ENCODE data around the gene OPCML. TPM values are rescaled to one million over a fixed set of nuclear protein-coding genes. Genes with fewer than 3 reads are reported as not detected.

Gene OPCML
- total and polyA plus RNA-seq, 5 donors = 0.14 to 2.8 (median 1.1) TPM

GRCh38 chr11:132721526-132721925 is 810.8 kb downstream of the OPCML start:
- intact Hi-C loops (cut with DNase I) = no loop called here
- no peak overlapping the region for H3K27ac ChIP-seq (ENCODE audit: low read length)
- no peaks in the 10 kb centered on the region for H3K9me3 ChIP-seq (ENCODE audit: control insufficient read depth, low read length)
- no peaks in the 10 kb centered on the region for H3K4me1 ChIP-seq (ENCODE audit: control insufficient read depth, insufficient read depth, low read length)
- WGBS = 84% methylated on average over 5 of the region's 5 CpGs
- no peaks in the 10 kb centered on the region for H3K27me3 ChIP-seq (ENCODE audit: control insufficient read depth, insufficient read depth)
- ATAC-seq (no peak), DNase-seq (no peak)
- H3K4me3 ChIP-seq (ENCODE audit: low read length) = no peak overlapping the region

- DNase-seq (no peak), ATAC-seq (no peak)
- 64% methylated on average over 4 of the region's 4 CpGs for WGBS
- Histone ChIP-seq H3K4me1 (ENCODE audit: control insufficient read depth, insufficient read depth, low read length) (no peaks in the 10 kb centered on the region), H3K27me3 (ENCODE audit: control insufficient read depth, insufficient read depth) (no peaks in the 10 kb centered on the region), H3K9me3 (ENCODE audit: control insufficient read depth, low read length) (no peaks in the 10 kb centered on the region), H3K27ac (ENCODE audit: low read length) (no peak overlapping the region), H3K4me3 (ENCODE audit: low read length) (no peak overlapping the region)
- intact Hi-C loops (cut with DNase I) = no loop called here
Observed at GRCh38 chr11:132719684-132720083, 812.6 kb downstream of the OPCML start.

- no peak overlapping the region for H3K4me3 ChIP-seq (ENCODE audit: low read length)
- 57% methylated on average over 27 of the region's 27 CpGs for WGBS
- no peaks in the 10 kb centered on the region for H3K4me1 ChIP-seq (ENCODE audit: control insufficient read depth, insufficient read depth, low read length)
- H3K9me3 ChIP-seq (ENCODE audit: control insufficient read depth, low read length) = no peaks in the 10 kb centered on the region
- ATAC-seq (peak; percentile 26 to 35), DNase-seq (peak in 2 of 3 donors; percentile 26 to 32)
- intact Hi-C loops (cut with DNase I) = no loop called here
- no peaks in the 10 kb centered on the region for H3K27me3 ChIP-seq (ENCODE audit: control insufficient read depth, insufficient read depth)
- no peak overlapping the region for H3K27ac ChIP-seq (ENCODE audit: low read length)
Observed at GRCh38 chr11:132718711-132719671, 813.3 kb downstream of the OPCML start.

- Histone ChIP-seq H3K4me3 (ENCODE audit: low read length) (no peak overlapping the region), H3K27me3 (ENCODE audit: control insufficient read depth, insufficient read depth) (no peaks in the 10 kb centered on the region), H3K4me1 (ENCODE audit: control insufficient read depth, insufficient read depth, low read length) (no peaks in the 10 kb centered on the region), H3K27ac (ENCODE audit: low read length) (no peak overlapping the region), H3K9me3 (ENCODE audit: control insufficient read depth, low read length) (no peaks in the 10 kb centered on the region)
- WGBS = 77% methylated on average over 8 of the region's 8 CpGs
- ATAC-seq (no peak), DNase-seq (no peak)
- intact Hi-C loops (cut with DNase I) = no loop called here
Observed at GRCh38 chr11:132717824-132718223, 814.5 kb downstream of the OPCML start.

- no peaks in the 10 kb centered on the region for H3K4me1 ChIP-seq (ENCODE audit: control insufficient read depth, insufficient read depth, low read length)
- H3K9me3 ChIP-seq (ENCODE audit: control insufficient read depth, low read length) = no peaks in the 10 kb centered on the region
- WGBS = 85% methylated on average over 2 of the region's 2 CpGs
- H3K27ac ChIP-seq (ENCODE audit: low read length) = no peak overlapping the region
- intact Hi-C loops (cut with DNase I) = no loop called here
- no peak overlapping the region for H3K4me3 ChIP-seq (ENCODE audit: low read length)
- no peak for DNase-seq
- ATAC-seq = no peak
- H3K27me3 ChIP-seq (ENCODE audit: control insufficient read depth, insufficient read depth) = no peaks in the 10 kb centered on the region
Observed at GRCh38 chr11:132716037-132716436, 816.3 kb downstream of the OPCML start.

GRCh38 chr11:132714859-132715440 is 817.4 kb downstream of the OPCML start:
- no peak overlapping the region for H3K27ac ChIP-seq (ENCODE audit: low read length)
- intact Hi-C loops (cut with DNase I) = no loop called here
- no peak overlapping the region for H3K4me3 ChIP-seq (ENCODE audit: low read length)
- DNase-seq = no peak
- WGBS = 87% methylated on average over 4 of the region's 4 CpGs
- H3K27me3 ChIP-seq (ENCODE audit: control insufficient read depth, insufficient read depth) = no peaks in the 10 kb centered on the region
- H3K4me1 ChIP-seq (ENCODE audit: control insufficient read depth, insufficient read depth, low read length) = no peaks in the 10 kb centered on the region
- H3K9me3 ChIP-seq (ENCODE audit: control insufficient read depth, low read length) = no peaks in the 10 kb centered on the region
- no peak for ATAC-seq

- Histone ChIP-seq H3K4me1 (ENCODE audit: control insufficient read depth, insufficient read depth, low read length) (no peaks in the 10 kb centered on the region), H3K27me3 (ENCODE audit: control insufficient read depth, insufficient read depth) (no peaks in the 10 kb centered on the region), H3K9me3 (ENCODE audit: control insufficient read depth, low read length) (no peaks in the 10 kb centered on the region), H3K4me3 (ENCODE audit: low read length) (no peak overlapping the region), H3K27ac (ENCODE audit: low read length) (no peak overlapping the region)
- 84% methylated on average over 15 of the region's 15 CpGs for WGBS
- ATAC-seq = no peak
- intact Hi-C loops (cut with DNase I) = no loop called here
- DNase-seq = no peak
Observed at GRCh38 chr11:132712466-132712865, 819.8 kb downstream of the OPCML start.

- no peak for DNase-seq
- no peaks in the 10 kb centered on the region for H3K27me3 ChIP-seq (ENCODE audit: control insufficient read depth, insufficient read depth)
- no peak overlapping the region for H3K27ac ChIP-seq (ENCODE audit: low read length)
- no peaks in the 10 kb centered on the region for H3K9me3 ChIP-seq (ENCODE audit: control insufficient read depth, low read length)
- intact Hi-C loops (cut with DNase I) = no loop called here
- no peak for ATAC-seq
- 78% methylated on average over 5 of the region's 5 CpGs for WGBS
- H3K4me3 ChIP-seq (ENCODE audit: low read length) = no peak overlapping the region
- no peaks in the 10 kb centered on the region for H3K4me1 ChIP-seq (ENCODE audit: control insufficient read depth, insufficient read depth, low read length)
Observed at GRCh38 chr11:132704781-132705375, 827.4 kb downstream of the OPCML start.

GRCh38 chr11:132692891-132693290 is 839.4 kb downstream of the OPCML start:
- Histone ChIP-seq H3K27me3 (ENCODE audit: control insufficient read depth, insufficient read depth) (no peaks in the 10 kb centered on the region), H3K9me3 (ENCODE audit: control insufficient read depth, low read length) (no peaks in the 10 kb centered on the region), H3K4me1 (ENCODE audit: control insufficient read depth, insufficient read depth, low read length) (no peaks in the 10 kb centered on the region), H3K27ac (ENCODE audit: low read length) (no peak overlapping the region), H3K4me3 (ENCODE audit: low read length) (no peak overlapping the region)
- 40% methylated on average over 1 of the region's 1 CpG for WGBS
- no peak for DNase-seq
- no peak for ATAC-seq
- intact Hi-C loops (cut with DNase I) = no loop called here

GRCh38 chr11:132691848-132692550 is 840.3 kb downstream of the OPCML start:
- intact Hi-C loops (cut with DNase I) = no loop called here
- no peak overlapping the region for H3K27ac ChIP-seq (ENCODE audit: low read length)
- H3K4me3 ChIP-seq (ENCODE audit: low read length) = no peak overlapping the region
- H3K4me1 ChIP-seq (ENCODE audit: control insufficient read depth, insufficient read depth, low read length) = no peaks in the 10 kb centered on the region
- H3K27me3 ChIP-seq (ENCODE audit: control insufficient read depth, insufficient read depth) = no peaks in the 10 kb centered on the region
- 89% methylated on average over 6 of the region's 6 CpGs for WGBS
- H3K9me3 ChIP-seq (ENCODE audit: control insufficient read depth, low read length) = no peaks in the 10 kb centered on the region
- ATAC-seq (no peak), DNase-seq (no peak)

- ATAC-seq (no peak), DNase-seq (no peak)
- H3K27me3 ChIP-seq (ENCODE audit: control insufficient read depth, insufficient read depth) = no peaks in the 10 kb centered on the region
- intact Hi-C loops (cut with DNase I) = no loop called here
- H3K4me1 ChIP-seq (ENCODE audit: control insufficient read depth, insufficient read depth, low read length) = no peaks in the 10 kb centered on the region
- no peak overlapping the region for H3K4me3 ChIP-seq (ENCODE audit: low read length)
- 33% methylated on average over 4 of the region's 4 CpGs for WGBS
- H3K27ac ChIP-seq (ENCODE audit: low read length) = no peak overlapping the region
- H3K9me3 ChIP-seq (ENCODE audit: control insufficient read depth, low read length) = no peaks in the 10 kb centered on the region
Observed at GRCh38 chr11:132686886-132687285, 845.4 kb downstream of the OPCML start.

All from right cardiac atrium (tissue), 5 donors.